Activated T-helper 2 cell treated with anti-CD3 and anti-CD28 coated beads, Interferon-gamma antibody, Interleukin-2, Interleukin-4, amounts not matched to agents 10 μg/mL and 5 μg/mL and 100 μg/mL, durations not matched to agents 14 hours and 24 hours and 36 hours (primary cell): ENCODE data around the gene AHCTF1. TPM values are rescaled to one million over a fixed set of nuclear protein-coding genes. Genes with fewer than 3 reads are reported as not detected.
"Not testable (repeated sequence)": the region's sequence is repeated elsewhere in the genome, so short reads cannot be mapped to it uniquely, and the experiment has no call there.

ENCODE experiments used
- DNase-seq: peaks from one replicate; pipeline ENCODE4 v3.0.0; 2021; ENCODE audit warnings: low spot score
- H3K27ac Mint-ChIP-seq: one replicate; pipeline ENCODE4 v1.8.0; 2021; ENCODE audit warnings: mixed read lengths
- H3K27me3 Mint-ChIP-seq: one replicate; pipeline ENCODE4 v1.8.0; 2021; ENCODE audit warnings: low read depth, mixed read lengths
- H3K36me3 Mint-ChIP-seq: one replicate; pipeline ENCODE4 v1.8.0; 2021; ENCODE audit warnings: low read depth, mixed read lengths
- H3K4me1 Mint-ChIP-seq: one replicate; pipeline ENCODE4 v1.8.0; 2021; ENCODE audit warnings: low read depth, mixed read lengths
- H3K4me3 Mint-ChIP-seq: one replicate; pipeline ENCODE4 v1.8.0; 2021; ENCODE audit warnings: low read depth, mild to moderate bottlenecking, moderate library complexity, mixed read lengths
- H3K9me3 Mint-ChIP-seq: one replicate; pipeline ENCODE4 v1.8.0; 2021; ENCODE audit warnings: mixed read lengths
- intact Hi-C: fragments of 100-400 bp; cut with micrococcal nuclease; formaldehyde crosslinking; loops from one replicate; pipeline ENCODE4 v1.15.1; 2023
- total RNA-seq: library from RNA; stranded (reverse); gene quantifications from 2 replicates; pipeline ENCODE4 v1.2.3, GENCODE V29; 2022

AHCTF1 gene
- total RNA-seq, 1 donor from 2014 or later = 47.2 TPM

- not testable (repeated sequence) for DNase-seq
These were observed 114.0 kb downstream of the AHCTF1 start for GRCh38 chr1:246817778-246818177.

GRCh38 chr1:246815693-246816270 is 116.0 kb downstream of the AHCTF1 start:
- Mint-ChIP-seq H3K36me3 (no peaks in the 10 kb centered on the region), H3K4me1 (peaks cover 2% of the 10 kb centered on the region), H3K4me3 (no peak overlapping the region), H3K9me3 (no peaks in the 10 kb centered on the region), H3K27ac (no peak overlapping the region), H3K27me3 (peaks cover 8% of the 10 kb centered on the region)
- no peak for DNase-seq
- intact Hi-C loops = no loop called here

More at GRCh38 chr1:246817778-246818177, 114.0 kb downstream of the AHCTF1 start:
- H3K4me1 Mint-ChIP-seq, H3K4me3 Mint-ChIP-seq, H3K9me3 Mint-ChIP-seq, H3K36me3 Mint-ChIP-seq, intact Hi-C loops, H3K27ac Mint-ChIP-seq: not testable (repeated sequence)
- H3K27me3 Mint-ChIP-seq = peaks cover 16% of the 10 kb centered on the region

GRCh38 chr1:246814890-246815289 is 116.9 kb downstream of the AHCTF1 start:
- H3K36me3 Mint-ChIP-seq = no peaks in the 10 kb centered on the region
- intact Hi-C loops = no loop called here

GRCh38 chr1:246813325-246813724 is 118.4 kb downstream of the AHCTF1 start:
- DNase-seq, H3K27me3 Mint-ChIP-seq, H3K4me1 Mint-ChIP-seq, intact Hi-C loops, H3K4me3 Mint-ChIP-seq, H3K27ac Mint-ChIP-seq, H3K36me3 Mint-ChIP-seq, H3K9me3 Mint-ChIP-seq: not testable (repeated sequence)

More at GRCh38 chr1:246814890-246815289, 116.9 kb downstream of the AHCTF1 start:
- no peak overlapping the region for H3K27ac Mint-ChIP-seq
- H3K9me3 Mint-ChIP-seq = no peaks in the 10 kb centered on the region
- DNase-seq = no peak
- peaks cover 6% of the 10 kb centered on the region for H3K27me3 Mint-ChIP-seq
- no peak overlapping the region for H3K4me3 Mint-ChIP-seq
- H3K4me1 Mint-ChIP-seq = no peaks in the 10 kb centered on the region

- Mint-ChIP-seq H3K4me3 (no peak overlapping the region), H3K4me1 (no peaks in the 10 kb centered on the region), H3K36me3 (no peaks in the 10 kb centered on the region), H3K9me3 (no peaks in the 10 kb centered on the region), H3K27me3 (peaks cover 4% of the 10 kb centered on the region), H3K27ac (no peak overlapping the region)
- no peak for DNase-seq
- intact Hi-C loops = no loop called here
These were observed 119.8 kb downstream of the AHCTF1 start for GRCh38 chr1:246811985-246812384.

- Mint-ChIP-seq H3K9me3 (no peaks in the 10 kb centered on the region), H3K27ac (no peak overlapping the region), H3K27me3 (no peaks in the 10 kb centered on the region), H3K4me3 (no peak overlapping the region), H3K4me1 (no peaks in the 10 kb centered on the region), H3K36me3 (no peaks in the 10 kb centered on the region)
- intact Hi-C loops = no loop called here
- no peak for DNase-seq
These were observed 122.3 kb downstream of the AHCTF1 start for GRCh38 chr1:246809473-246809872.

- Mint-ChIP-seq H3K27ac (no peak overlapping the region), H3K4me1 (no peaks in the 10 kb centered on the region), H3K9me3 (no peaks in the 10 kb centered on the region), H3K36me3 (no peaks in the 10 kb centered on the region), H3K4me3 (no peak overlapping the region), H3K27me3 (no peaks in the 10 kb centered on the region)
- intact Hi-C loops = no loop called here
- no peak for DNase-seq
These were observed 126.5 kb downstream of the AHCTF1 start for GRCh38 chr1:246805135-246805716.

- Mint-ChIP-seq H3K4me3 (no peak overlapping the region), H3K36me3 (no peaks in the 10 kb centered on the region), H3K27me3 (no peaks in the 10 kb centered on the region), H3K27ac (no peak overlapping the region), H3K9me3 (no peaks in the 10 kb centered on the region), H3K4me1 (no peaks in the 10 kb centered on the region)
- intact Hi-C loops = no loop called here
- DNase-seq = no peak
These were observed 127.9 kb downstream of the AHCTF1 start for GRCh38 chr1:246803883-246804282.

- Mint-ChIP-seq H3K4me1 (no peaks in the 10 kb centered on the region), H3K27ac (no peak overlapping the region), H3K4me3 (no peak overlapping the region), H3K27me3 (no peaks in the 10 kb centered on the region), H3K36me3 (no peaks in the 10 kb centered on the region), H3K9me3 (no peaks in the 10 kb centered on the region)
- intact Hi-C loops = no loop called here
- no peak for DNase-seq
These were observed 128.4 kb downstream of the AHCTF1 start for GRCh38 chr1:246803373-246803772.

- intact Hi-C loops = no loop called here
- no peak for DNase-seq
- Mint-ChIP-seq H3K27ac (no peak overlapping the region), H3K9me3 (no peaks in the 10 kb centered on the region), H3K4me3 (no peak overlapping the region), H3K36me3 (no peaks in the 10 kb centered on the region), H3K4me1 (no peaks in the 10 kb centered on the region), H3K27me3 (no peaks in the 10 kb centered on the region)
These were observed 130.3 kb downstream of the AHCTF1 start for GRCh38 chr1:246801241-246802020.

GRCh38 chr1:246800756-246801155 is 131.0 kb downstream of the AHCTF1 start:
- H3K27ac Mint-ChIP-seq = no peak overlapping the region
- DNase-seq = no peak
- intact Hi-C loops = no loop called here
- H3K9me3 Mint-ChIP-seq = no peaks in the 10 kb centered on the region
- no peak overlapping the region for H3K4me3 Mint-ChIP-seq
- no peaks in the 10 kb centered on the region for H3K27me3 Mint-ChIP-seq
- no peaks in the 10 kb centered on the region for H3K4me1 Mint-ChIP-seq
- no peaks in the 10 kb centered on the region for H3K36me3 Mint-ChIP-seq

GRCh38 chr1:246800356-246800755 is 131.4 kb downstream of the AHCTF1 start:
- DNase-seq = no peak
- H3K36me3 Mint-ChIP-seq = no peaks in the 10 kb centered on the region

More at GRCh38 chr1:246800356-246800755, 131.4 kb downstream of the AHCTF1 start:
- Mint-ChIP-seq H3K4me3 (no peak overlapping the region), H3K27ac (no peak overlapping the region), H3K9me3 (no peaks in the 10 kb centered on the region), H3K4me1 (no peaks in the 10 kb centered on the region), H3K27me3 (no peaks in the 10 kb centered on the region)
- intact Hi-C loops = no loop called here
